ENCODE measurements around the gene KCNG2. TPM values are rescaled to one million over a fixed set of nuclear protein-coding genes. Genes with fewer than 3 reads are reported as not detected.

Gene KCNG2
- polyA plus RNA-seq, 1 donor from 2014 or later = not detected

DNA sequence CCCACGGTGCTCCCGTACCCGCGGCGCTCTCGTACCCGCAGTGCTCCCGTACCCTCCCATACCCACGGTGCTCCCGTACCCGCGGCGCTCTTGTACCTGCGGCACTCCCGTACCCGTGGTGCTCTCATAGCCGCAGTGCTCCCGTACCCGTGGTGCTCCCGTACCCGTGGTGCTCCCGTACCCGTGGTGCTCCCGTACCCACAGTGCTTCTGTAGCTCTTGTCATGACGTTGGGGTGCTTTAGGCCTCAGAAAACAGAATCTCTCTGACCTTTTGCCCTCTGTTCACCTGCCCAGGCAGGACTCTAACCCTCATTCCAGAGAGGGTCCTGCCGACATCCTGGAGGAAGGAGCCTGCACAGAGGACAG lies 118.4 kb downstream of the KCNG2 start:
- H3K36me3 ChIP-seq (ENCODE audit: insufficient read depth, low read length) = peaks cover 20% of the 10 kb centered on the region
- no peaks in the 10 kb centered on the region for H3K9me2 ChIP-seq (ENCODE audit: insufficient read depth, low read length)
- peaks cover 29% of the 10 kb centered on the region for H3K9me3 ChIP-seq (ENCODE audit: low read length)
- H3K9ac ChIP-seq (ENCODE audit: low read length) = no peak overlapping the region
- TF ChIP-seq MXI1 (conservative IDR thresholded peaks at IDR 0.05; ENCODE audit: poor library complexity, severe bottlenecking) = no peak
- TF ChIP-seq RAD21 (conservative IDR thresholded peaks at IDR 0.05) = no peak
- TF ChIP-seq, protein P1, sequence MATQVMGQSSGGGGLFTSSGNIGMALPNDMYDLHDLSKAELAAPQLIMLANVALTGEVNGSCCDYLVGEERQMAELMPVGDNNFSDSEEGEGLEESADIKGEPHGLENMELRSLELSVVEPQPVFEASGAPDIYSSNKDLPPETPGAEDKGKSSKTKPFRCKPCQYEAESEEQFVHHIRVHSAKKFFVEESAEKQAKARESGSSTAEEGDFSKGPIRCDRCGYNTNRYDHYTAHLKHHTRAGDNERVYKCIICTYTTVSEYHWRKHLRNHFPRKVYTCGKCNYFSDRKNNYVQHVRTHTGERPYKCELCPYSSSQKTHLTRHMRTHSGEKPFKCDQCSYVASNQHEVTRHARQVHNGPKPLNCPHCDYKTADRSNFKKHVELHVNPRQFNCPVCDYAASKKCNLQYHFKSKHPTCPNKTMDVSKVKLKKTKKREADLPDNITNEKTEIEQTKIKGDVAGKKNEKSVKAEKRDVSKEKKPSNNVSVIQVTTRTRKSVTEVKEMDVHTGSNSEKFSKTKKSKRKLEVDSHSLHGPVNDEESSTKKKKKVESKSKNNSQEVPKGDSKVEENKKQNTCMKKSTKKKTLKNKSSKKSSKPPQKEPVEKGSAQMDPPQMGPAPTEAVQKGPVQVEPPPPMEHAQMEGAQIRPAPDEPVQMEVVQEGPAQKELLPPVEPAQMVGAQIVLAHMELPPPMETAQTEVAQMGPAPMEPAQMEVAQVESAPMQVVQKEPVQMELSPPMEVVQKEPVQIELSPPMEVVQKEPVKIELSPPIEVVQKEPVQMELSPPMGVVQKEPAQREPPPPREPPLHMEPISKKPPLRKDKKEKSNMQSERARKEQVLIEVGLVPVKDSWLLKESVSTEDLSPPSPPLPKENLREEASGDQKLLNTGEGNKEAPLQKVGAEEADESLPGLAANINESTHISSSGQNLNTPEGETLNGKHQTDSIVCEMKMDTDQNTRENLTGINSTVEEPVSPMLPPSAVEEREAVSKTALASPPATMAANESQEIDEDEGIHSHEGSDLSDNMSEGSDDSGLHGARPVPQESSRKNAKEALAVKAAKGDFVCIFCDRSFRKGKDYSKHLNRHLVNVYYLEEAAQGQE (IDR thresholded peaks at IDR 0.05; ENCODE audit: borderline replicate concordance) = no peak
- TF ChIP-seq SMC3 (conservative IDR thresholded peaks at IDR 0.05; ENCODE audit: poor library complexity) = no peak
- TF ChIP-seq EZH2 (IDR thresholded peaks at IDR 0.05; ENCODE audit: borderline replicate concordance, insufficient read depth, low read length, poor library complexity, severe bottlenecking) = no peak
- no peak for TF ChIP-seq TAF1 (IDR thresholded peaks at IDR 0.05; ENCODE audit: low read depth)
- TF ChIP-seq CTCF (IDR thresholded peaks at IDR 0.05; ENCODE audit: poor library complexity, severe bottlenecking) = no peak
- no peak for TF ChIP-seq POLR2AphosphoS5 (IDR thresholded peaks at IDR 0.05)
- TF ChIP-seq EP300 (conservative IDR thresholded peaks at IDR 0.05; ENCODE audit: poor library complexity, severe bottlenecking) = no peak
- no peak overlapping the region for H3K27ac ChIP-seq (ENCODE audit: low read length)
- H3K79me2 ChIP-seq (replicated peaks; ENCODE audit: insufficient read depth, low read length) = no peaks in the 10 kb centered on the region
- no peak overlapping the region for H3K4me3 ChIP-seq (ENCODE audit: low read length)
- H3F3A ChIP-seq (ENCODE audit: insufficient read depth, low read length, poor library complexity, severe bottlenecking) = no peaks in the 10 kb centered on the region
- no peak overlapping the region for H3K4me2 ChIP-seq (ENCODE audit: low read length)
- H3K27me3 ChIP-seq (ENCODE audit: insufficient read depth, low read depth, low read length) = no peaks in the 10 kb centered on the region
- H4K20me1 ChIP-seq (ENCODE audit: insufficient read depth) = no peaks in the 10 kb centered on the region
- H2AFZ ChIP-seq (ENCODE audit: low read depth, low read length) = no peak overlapping the region

DNA sequence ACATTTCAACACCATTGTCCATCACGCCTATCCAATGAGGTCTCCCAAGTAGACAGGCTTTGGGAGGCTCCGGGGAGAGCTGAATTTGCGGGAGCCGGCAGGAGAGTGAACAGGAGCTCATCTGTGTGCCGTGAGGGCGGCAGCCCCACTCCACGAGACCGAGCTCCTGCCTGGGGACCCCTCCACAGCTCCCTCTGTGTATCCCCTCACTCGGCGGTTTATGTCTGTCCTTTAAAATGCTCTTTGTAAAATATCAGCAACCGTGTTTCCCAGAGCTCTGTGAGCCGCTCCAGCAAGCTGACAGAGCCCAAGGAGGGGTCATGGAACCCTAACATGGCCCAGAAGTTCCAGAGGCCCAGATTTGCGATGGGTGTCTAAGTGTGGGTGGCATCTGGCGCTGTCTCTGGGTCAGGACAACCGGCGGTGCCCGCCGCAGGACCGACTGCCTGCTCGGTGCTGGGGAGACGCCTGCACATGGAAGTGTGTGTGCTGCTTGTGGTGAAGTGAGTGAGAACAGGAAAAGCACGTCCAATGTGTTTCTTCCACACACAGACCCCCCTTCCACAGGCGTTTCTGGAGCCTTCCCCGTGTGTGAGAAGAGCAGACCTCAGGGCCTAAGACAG lies 118.9 kb downstream of the KCNG2 start:
- H3K4me3 ChIP-seq (ENCODE audit: low read length) = no peak overlapping the region
- no peaks in the 10 kb centered on the region for H3K79me2 ChIP-seq (replicated peaks; ENCODE audit: insufficient read depth, low read length)
- TF ChIP-seq SMC3 (conservative IDR thresholded peaks at IDR 0.05; ENCODE audit: poor library complexity) (no peak), TAF1 (IDR thresholded peaks at IDR 0.05; ENCODE audit: low read depth) (no peak), POLR2AphosphoS5 (IDR thresholded peaks at IDR 0.05) (no peak)
- TF ChIP-seq, protein P1 (IDR thresholded peaks at IDR 0.05; ENCODE audit: borderline replicate concordance) = no peak
- H3K36me3 ChIP-seq (ENCODE audit: insufficient read depth, low read length) = peaks cover 20% of the 10 kb centered on the region
- no peak overlapping the region for H2AFZ ChIP-seq (ENCODE audit: low read depth, low read length)
- H3K9me2 ChIP-seq (ENCODE audit: insufficient read depth, low read length) = no peaks in the 10 kb centered on the region
- no peak overlapping the region for H3K4me2 ChIP-seq (ENCODE audit: low read length)
- H3K9ac ChIP-seq (ENCODE audit: low read length) = no peak overlapping the region
- peaks cover 29% of the 10 kb centered on the region for H3K9me3 ChIP-seq (ENCODE audit: low read length)
- no peaks in the 10 kb centered on the region for H3K27me3 ChIP-seq (ENCODE audit: insufficient read depth, low read depth, low read length)
- no peaks in the 10 kb centered on the region for H3F3A ChIP-seq (ENCODE audit: insufficient read depth, low read length, poor library complexity, severe bottlenecking)
- no peaks in the 10 kb centered on the region for H4K20me1 ChIP-seq (ENCODE audit: insufficient read depth)
- no peak overlapping the region for H3K27ac ChIP-seq (ENCODE audit: low read length)
